WTC11 (cell line): ENCODE data around the gene PSD2.

Experiments
- ESRRA ChIP-seq: sonication (generic); formaldehyde crosslinking; IDR thresholded peaks from 2 replicates; pipeline ENCODE4 v1.8.1; 2022; ENCODE audit warnings: mild to moderate bottlenecking, missing genetic modification reagents, borderline replicate concordance
- IRF2 ChIP-seq: sonication (generic); formaldehyde crosslinking; IDR thresholded peaks from 2 replicates; pipeline ENCODE4 v1.8.0; 2022; ENCODE audit warnings: low read depth, missing genetic modification reagents, borderline replicate concordance

GRCh38 chr5:139828207-139828895 lies 32.7 kb downstream of the PSD2 start:
- TF ChIP-seq ESRRA (CRISPR knock-in tag): no peak
- TF ChIP-seq IRF2 (CRISPR knock-in tag): no peak
